Measurements from ENCODE around the gene C16orf86.
"Not testable (repeated sequence)": the region's sequence is repeated elsewhere in the genome, so short reads cannot be mapped to it uniquely, and the experiment has no call there.

The C16orf86 gene

DNA sequence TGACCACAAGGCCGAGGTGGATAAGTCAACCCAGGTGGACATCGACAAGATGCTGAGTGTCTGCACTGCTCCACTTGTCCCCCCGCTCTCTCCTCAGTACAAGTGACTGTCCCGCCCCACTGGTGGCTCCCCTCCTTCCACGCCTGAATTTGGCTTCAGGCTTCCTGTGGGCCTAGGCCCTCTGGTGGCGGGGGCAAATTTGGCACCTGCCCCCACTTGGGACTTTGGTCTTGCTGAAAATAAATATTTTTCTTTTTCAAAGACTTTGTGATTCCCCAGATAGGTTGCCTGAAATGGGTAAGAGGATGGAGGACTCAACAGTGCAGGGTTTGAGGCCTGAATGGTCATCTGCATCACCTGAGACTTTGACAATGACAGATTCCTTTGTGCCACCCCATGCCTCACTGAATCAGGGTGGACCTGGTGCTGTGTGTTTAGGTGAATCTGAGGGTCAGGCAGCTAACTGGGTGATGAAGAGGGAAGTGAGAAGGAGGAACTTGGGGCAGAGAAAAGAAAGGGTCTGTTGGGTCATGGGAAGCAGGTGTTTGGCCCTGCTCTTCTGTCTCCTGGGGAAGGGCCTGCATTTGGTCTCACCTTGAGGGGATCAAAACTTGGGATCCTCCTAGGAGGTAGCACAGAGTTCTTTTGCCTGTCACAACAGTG lies 2.0 kb downstream of the C16orf86 start:
- DNase-seq: peak; percentile 45

DNA sequence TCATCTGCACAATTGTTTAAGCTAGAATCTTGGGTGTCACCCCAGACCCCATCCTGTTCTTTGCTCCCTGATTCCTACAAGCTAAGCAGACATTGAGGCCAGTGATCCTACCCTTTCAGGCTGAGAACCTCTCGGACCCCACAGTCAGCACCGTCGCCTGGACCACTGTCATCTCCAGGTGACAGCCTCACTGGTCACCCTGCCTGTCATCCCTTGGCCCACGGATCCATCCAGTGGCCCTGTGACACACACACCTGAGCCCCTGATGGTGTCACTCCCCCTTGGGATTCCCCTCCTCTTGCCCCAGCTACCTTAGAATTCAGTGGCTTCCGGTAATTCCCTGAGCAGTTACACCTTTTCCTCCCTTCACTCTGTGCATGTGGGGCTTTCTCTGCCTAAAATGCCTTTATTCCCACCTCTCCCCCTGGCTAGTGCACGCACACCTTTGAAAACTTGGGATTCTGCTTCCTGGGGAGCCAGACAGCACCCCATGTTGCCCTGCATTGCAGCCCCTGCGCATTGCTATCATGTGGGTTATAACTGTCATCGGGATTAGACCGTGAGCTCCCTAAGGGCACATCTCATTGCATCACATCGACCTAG lies 3.0 kb downstream of the C16orf86 start:
- DNase-seq: no peak

DNA sequence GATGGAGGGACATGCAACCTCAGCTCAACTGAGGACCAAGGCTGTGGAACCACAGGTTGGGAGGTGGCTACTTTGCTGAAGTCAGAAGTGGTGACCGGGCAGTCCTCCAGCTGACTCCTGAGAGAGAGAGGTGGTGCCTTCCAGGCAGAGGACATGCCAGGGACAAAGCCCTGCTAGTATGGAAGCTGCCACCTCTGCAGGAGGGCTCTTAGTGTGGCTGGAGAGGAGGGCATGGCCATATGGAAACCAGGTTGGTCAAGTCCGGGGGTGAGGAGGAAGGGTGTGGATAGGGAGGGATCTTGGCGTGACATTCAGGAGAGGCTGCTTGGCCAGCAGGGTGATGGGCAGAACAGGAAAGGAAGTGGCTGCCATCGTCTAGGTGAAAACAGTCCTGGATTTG lies 5.7 kb downstream of the C16orf86 start:
- DNase-seq: no peak

DNA sequence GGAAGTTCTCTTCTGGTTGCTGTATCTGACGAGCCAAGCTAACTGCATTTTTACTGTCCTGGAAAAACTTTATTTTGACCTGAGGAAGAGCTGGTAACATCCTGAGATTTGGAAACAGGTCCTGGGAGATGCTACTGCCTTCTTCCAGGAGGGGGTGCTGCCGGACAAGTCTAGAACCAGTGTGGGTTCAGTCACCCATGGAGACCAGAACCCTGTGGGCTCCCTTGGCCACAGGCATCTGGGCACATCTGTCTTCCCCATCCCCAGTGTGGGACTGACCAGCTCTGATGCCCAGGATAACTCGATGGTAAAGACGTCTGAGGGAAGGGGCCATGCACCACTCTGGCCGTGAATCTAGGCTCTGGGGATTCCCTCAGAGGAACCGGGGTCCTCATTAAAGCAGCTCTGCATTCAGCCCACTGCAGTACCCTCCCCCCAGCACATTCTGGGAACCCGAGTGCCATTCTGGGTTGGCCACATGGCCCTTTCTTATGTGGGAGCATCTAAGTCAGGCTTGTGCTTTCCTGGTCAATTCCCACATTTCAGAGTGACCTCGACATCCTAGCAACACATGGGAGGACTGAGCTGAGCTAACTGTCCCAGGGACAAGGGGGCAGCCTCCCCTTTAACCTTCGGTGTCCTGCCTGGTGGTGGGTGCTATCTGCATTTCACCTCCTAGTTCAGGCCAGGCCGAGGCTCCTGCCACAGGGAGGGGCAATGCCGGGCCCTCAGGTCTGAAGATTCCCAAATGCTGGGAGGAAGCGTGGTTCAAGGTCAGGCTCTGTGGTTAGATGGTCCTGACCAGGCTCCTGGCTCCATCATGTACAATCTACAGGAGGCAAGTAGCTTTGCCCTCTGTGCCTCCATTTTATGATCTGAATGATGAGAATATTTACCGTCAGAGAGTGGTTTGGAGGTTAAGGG lies 6.4 kb downstream of the C16orf86 start:
- DNase-seq: peak; percentile 70

DNA sequence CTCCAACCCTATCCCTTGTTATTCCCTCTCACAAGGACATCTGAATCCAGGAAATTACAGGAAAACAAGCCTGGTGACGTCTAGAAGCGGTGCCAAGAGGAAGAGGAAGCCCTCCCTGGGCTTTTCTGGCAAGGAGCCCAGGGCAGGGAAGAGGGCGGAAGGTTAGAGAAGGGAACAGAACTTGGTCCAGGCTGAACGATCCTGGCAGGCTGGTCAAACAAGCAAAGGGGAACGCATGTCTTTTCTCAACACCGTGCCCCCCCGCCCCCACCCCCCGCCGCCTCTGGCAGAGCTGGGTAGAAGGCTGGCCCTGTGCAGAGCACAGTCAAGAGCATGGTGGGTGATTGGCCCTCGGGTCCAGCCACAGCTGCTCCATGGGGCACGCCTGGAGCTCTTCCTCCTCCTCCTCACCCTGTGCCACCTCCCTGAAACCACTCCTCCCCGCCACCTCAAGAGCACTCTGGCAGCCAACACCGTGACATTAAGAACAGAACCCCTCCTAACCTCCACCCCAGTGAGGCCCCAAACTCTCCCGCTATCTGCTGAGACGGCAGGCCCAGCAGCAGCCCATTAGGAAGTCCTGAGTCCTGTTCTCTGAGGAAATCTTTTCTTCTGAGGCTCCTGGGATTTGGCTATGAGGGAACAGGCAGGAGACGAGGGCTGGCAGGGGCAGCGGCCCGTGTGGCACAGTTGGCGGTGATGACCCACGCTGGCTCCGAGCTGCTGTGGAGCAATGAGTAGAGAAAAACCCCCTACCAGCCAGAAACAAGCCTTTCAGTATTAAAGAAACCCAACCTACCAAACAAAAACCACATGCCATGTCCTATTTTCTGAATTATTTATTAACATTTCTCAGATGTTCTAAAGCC lies 7.3 kb downstream of the C16orf86 start:
- DNase-seq: no peak

DNA sequence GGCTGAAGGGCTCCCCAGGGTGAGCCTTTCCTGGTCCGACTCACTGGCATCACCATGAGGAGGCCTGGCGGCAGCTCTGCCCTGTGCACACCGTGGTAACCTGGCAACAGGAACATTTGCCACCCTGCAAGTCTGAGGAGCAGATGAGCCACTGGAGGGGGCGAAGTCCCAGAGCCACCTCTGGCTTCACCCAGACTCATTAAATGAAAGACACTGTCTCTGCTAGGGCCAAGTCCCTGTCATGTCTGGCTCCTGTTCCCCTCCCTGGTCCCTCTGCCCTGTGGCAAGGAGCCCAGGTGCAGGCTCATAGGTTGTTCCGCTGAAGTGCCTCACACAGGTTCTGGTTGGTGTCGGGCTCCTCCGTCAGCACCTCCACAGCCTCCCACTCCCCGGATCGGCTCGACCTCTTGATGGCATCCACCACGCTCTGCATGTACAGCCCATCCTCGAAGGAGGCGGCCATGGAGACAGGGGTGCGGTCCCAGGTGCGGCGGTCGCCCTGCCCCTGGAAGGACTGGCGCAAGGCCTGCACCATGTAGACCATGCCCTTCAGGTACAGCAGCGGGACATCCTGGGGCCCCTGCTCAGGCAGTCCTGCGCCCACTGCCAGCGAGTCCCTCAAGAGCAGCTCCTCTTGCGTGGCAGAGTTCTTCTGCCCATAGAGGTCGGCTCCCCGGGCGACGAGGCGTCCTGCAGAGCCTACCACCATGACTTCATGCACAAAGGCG lies 8.4 kb downstream of the C16orf86 start:
- DNase-seq: no peak

DNA sequence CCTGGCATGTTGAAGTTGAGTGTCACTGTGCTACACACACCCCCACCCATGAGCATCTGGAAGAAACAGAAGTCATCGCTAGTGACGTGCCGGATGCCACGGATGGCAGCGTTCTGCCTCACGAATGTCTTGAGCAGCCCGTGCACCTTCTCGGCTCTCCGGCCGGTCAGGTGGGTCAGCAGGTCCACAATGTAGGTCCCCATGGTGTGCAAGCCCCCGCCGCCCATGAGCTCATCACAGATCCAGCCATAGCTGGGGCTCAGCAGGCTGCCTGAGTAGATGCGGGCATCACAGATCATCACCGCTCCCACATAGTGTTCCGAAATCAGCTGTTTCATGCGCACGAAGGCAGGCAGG lies 8.9 kb downstream of the C16orf86 start:
- no peak for DNase-seq

DNA sequence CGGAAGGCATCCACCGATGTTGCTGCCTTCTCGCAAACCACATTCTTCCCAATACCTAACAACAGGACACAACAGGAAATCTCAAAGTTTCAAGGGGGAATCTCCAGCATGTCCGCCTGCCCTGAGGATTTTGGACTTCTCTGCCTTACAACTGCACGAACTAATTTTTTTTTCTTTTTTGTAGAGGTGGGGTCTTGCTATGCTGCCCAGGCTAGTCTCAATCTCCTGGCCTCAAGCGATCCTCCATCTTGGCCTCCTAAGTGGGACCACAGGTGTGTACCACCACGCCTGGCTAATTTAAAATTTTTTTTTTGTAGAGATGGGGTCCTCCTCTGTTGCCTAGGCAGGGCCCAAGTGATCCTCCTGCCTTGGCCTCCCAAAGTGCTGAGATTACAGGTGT lies 9.4 kb downstream of the C16orf86 start:
- DNase-seq: no peak

DNA sequence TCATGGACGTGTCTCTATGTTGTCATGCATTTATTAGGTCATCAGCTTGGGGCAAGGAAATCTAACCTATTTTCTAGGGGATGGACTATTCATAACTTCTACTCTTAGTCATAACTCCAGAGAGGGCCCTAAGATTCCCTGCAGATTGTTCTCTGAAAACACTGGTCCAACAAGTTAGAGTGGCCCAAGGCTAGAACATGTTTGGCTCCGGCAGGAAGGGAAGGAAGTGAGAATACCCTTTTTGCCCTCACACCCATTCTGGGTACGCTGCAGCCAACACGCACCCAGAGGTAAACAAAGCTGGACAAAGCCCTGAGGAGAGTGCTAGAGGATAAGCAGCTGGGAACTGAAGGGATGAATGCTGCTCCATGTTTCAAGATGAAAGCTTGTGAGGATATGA lies 9.9 kb downstream of the C16orf86 start:
- DNase-seq: no peak

DNA sequence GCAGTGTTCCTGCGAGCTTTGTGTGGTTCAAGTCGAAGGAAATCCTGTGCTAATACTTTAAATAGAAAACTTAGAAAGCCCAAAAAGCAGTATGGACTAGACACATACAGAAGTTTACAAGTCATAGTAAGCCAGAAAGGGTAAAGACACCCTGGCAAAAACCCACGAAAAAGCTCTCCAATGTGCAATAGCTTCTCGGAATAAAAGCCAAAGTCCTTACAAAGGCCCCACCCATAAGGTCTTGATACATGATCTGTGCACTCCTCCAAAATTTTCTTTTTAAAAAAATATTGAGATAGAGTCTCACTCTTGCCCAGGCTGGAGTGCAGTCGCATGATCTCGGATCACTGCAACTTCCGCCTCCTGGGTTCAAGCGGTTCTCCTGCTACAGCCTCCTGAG lies 10.3 kb downstream of the C16orf86 start:
- no peak for DNase-seq

DNA sequence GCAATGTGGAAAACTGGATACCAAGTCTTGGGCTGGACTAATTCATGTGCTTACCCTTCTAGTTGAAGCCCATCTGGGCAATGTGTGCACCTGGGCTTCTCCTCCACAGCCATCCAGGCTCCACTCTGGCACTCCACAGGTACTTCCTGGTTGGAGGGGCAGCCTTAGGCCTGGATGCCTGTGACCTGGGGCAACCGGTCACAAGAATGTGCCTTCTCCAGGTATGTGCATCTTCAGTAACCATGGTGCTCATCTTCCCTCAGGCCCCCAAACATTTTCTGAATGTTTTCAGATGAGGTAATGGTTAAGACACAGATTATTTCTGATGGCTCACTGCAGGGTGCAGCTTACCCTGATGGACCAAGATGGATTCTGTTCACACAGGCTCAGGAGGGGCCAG lies 11.1 kb downstream of the C16orf86 start:
- DNase-seq: no peak

DNA sequence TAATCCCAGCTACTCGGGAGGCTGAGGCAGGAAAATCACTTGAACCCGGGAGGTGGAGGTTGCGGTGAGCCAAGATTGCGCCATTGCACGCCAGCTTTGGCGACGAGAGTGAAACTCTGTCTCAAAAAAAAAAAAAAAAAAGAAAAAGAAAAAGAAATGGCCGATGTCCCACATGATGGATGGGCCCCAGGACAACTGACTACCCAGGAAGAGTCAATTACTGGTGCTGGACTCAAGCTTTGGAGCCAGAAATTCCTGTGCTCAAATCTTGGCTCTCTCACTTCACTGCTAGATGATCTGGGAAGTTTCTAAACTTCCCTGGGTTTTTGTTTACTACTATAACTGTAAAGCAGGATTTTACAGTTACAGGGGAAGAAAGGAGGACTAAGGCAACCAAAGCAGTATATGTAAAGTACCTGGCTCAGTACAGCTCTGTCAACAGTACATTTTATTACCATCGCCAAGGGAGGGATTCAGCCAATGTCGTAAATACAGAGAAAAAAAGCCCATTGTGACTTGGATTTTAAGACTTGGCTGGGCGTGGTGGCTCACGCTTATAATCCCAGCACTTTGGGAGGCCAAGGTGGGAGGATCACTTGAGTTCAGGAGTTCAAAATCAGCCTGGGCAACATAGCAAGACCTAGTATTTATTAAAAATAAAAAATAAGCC lies 11.9 kb downstream of the C16orf86 start:
- no peak for DNase-seq

DNA sequence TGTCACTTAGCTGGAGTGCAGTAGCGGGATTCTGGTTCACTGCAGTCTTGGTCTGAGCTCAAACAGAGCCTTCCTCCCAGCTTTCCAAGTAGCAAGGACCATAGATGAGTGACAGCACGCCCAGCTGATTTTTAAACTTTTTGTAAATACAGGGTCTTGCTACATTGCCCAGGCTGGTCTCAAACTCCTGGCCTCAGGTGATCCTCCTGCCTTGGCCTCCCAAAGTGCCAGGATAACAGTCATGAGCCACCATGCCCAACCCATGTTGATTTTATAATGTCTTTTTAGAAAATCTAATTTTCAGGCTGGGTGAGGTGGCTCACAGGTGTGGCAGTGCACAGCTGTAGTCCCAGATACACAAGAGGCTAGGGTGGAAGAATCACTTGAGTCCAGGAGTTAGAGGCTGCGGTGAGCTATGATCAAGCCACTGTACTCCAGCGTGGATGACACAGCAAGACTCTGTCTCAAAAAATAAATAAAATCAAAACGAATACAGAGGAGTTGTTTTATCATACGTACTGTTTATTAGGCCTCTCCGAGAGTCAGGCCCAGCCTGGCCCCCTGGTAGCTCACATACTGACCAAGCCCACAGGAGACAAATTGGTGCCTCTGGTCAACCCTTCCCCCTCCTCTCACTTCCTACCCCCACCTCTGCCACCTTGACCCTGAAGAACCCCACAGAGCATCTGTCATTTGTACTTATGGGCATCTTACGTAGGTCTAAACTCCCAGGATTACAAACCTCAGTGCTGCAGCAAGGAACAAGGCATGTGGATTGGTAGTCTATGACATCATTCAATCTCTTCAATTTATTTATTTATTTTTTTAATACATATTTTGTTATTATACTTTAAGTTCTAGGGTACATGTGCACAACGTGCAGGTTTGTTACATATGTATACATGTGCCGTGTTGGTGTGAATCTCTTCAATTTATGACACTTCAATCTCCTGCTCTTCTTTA lies 13.6 kb downstream of the C16orf86 start:
- DNase-seq: no peak

DNA sequence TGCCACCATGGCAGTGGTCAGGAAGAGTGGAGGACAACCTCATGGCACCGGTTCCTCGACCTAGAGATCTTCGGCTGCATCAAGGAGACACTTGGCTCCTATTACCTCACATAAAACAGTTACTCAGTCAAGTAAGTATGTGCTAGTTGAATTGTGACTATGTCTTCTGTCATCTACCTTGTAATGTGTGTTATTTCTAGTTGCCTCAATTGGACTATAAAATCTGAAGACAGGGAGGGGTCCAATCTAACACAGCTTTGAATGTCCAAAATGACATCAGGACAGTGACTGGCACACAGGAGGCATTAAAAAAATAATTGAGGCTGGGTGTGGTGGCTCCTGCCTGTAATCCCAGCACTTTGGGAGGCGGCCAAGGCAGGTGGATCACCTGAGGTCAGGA lies 17.2 kb downstream of the C16orf86 start:
- no peak for DNase-seq

DNA sequence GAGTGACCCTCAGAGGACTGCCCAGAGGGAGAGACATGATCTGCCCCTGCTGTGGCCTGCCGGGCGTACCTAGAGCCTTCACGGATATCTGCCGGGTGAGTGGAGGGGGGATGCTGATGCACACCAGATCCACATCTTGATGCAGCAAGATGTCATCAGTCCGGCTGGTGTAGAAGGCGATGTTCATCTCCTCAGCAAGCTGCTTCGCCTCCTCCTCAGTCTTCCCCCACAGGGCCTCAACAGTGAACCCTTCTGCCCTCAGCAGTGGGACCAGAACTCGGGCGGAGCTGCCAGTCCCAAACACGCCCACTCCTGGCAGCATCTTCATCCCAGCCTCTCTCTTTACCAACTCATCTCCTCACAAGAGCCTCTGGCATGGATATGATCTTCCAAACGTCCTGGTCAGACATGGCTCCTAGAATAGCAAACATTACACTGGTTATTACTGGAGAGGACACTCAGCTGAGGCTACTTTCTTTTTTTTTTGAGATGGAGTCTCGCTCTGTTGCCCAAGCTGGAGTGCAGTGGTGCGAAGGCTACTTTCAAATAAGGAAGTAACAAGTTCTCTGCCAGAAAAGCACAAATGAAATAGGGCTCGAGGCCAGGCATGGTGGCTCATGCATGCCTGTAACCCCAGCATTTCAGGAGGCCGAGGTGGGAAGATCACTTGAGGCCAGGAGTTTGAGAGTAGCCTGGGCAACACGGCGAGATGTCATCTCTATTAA lies 18.9 kb downstream of the C16orf86 start:
- no peak for DNase-seq

DNA sequence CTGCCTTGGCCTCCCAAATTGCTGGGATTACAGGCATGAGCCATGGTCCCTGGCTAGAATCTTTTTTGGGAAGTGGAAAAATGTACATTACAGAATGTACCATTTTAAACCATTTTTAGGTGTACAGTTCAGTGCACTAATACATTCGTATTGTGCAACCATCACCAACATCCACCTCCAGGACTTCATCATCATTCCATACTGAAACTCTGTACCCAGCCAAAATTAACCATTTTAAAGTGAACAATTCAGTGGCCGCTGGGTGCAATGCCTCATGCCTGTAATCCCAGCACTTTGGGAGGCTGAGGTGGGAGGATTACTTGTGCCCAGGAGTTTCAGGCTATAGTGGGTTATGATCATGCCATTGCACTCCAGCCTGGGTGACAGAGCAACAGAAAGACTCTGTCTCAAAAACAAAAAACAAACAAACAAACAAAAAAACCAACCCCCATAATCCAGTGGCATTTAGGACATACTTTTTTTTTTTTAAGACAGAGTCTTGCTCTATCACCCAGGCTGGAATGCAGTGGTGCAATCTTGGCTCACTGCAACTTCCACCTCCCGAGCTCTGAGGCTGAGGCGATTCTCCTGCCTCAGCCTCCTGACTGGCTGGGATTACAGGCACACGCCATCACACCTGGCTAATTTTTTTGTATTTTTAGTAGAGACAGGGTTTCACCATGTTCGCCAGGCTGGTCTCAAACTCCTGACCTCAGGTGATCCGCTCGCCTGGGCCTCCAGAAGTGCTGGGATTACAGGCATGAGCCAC lies 27.1 kb downstream of the C16orf86 start:
- not testable (repeated sequence) for DNase-seq

DNA sequence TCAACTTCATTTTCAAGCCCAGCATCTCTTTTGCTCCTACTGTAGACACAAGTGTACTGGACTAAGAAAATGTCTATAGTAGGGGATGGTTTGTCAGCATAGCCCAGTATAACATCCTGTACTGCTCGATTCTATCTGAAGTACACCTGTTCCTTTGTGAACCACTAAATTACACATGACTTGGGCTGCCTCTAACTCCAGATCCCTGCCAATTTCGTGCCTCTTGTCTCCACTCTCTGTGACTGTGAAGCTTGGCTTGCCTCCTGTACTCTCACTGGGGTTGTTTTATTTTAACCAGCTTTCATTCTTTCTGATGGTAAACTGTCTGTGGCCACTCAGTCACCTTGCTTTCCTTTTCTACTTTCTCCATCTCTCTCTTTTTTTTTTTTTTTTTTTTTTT lies 28.0 kb downstream of the C16orf86 start:
- DNase-seq: no peak

DNA sequence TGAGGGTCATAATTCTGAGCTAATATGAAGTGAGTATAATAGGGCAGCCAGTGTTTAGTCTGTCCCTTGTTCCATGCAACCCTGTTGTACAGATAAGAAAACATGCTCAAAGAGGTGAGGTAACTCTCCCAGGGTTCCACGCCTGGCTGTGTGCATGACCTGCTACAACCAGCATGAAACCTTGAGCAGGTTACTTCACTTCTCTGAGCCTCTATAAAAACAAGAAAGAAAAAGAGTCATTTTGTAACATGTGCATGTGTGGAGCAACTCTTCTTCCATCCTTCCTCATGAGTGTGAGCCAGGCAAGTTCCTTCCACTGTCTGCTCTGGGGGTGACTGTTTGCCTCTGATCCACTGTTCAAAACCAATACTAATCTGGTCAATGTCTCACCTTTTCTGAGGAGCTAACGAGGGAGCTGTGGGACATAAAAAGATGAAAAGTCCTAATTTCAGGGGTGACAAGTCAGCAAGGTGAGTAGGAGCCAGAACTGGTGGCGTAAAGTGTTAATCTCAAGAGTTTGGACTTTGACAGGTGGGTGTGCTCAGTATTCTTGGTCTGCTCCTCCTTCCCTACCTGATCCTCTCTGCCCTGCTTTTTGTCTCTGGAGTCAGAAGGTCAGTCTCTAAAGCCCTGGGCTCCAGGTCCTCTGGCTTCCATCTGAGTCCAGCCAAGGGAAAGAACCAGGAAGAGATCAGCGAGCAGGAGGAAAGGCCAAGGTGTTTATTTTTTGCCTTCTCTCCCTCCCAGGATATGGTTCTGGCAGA lies 31.0 kb downstream of the C16orf86 start:
- no peak for DNase-seq

Measured in stimulated activated CD8-positive, alpha-beta memory T cell treated with anti-CD3 and anti-CD28 coated beads, Interleukin-4, amount 100 ng/mL, for 48 hours (primary cell).